Measurements from ENCODE around the gene PSMG3. TPM values are rescaled to one million over a fixed set of nuclear protein-coding genes. Genes with fewer than 3 reads are reported as not detected.

The PSMG3 gene
- polyA plus RNA-seq, 1 donor (not counting 4 experiments of a cell fraction or from before 2014, with no cell fraction given), result 49.6 TPM

GRCh38 chr7:1598961-1599639 lies 29.3 kb upstream of the PSMG3 start:
- Histone ChIP-seq H3K27me3 (ENCODE audit: control insufficient read depth, extremely low read depth, insufficient read depth, low read length) (peaks cover 9% of the 10 kb centered on the region), H3K79me2 (ENCODE audit: control insufficient read depth, insufficient read depth, low read length) (no peaks in the 10 kb centered on the region), H2AFZ (ENCODE audit: control insufficient read depth, low read length) (no peak overlapping the region), H3K9me1 (ENCODE audit: control insufficient read depth, extremely low read depth, insufficient read depth, low read length) (no peaks in the 10 kb centered on the region), H3K36me3 (ENCODE audit: control insufficient read depth in 2 of 2, extremely low read depth in 1 of 2, insufficient read depth in 2 of 2, low read length in 2 of 2) (no peaks in the 10 kb centered on the region), H4K20me1 (ENCODE audit: control insufficient read depth, extremely low read depth, insufficient read depth, low read length) (peaks cover 2% of the 10 kb centered on the region), H3K4me2 (ENCODE audit: control insufficient read depth, extremely low read depth, insufficient read depth, low read depth, low read length) (no peak overlapping the region), H3K9me3 (ENCODE audit: control insufficient read depth, low read depth, low read length) (no peaks in the 10 kb centered on the region), H3K27ac (ENCODE audit: control insufficient read depth, insufficient read depth, low read length) (no peak overlapping the region), H3K4me1 (ENCODE audit: control insufficient read depth, extremely low read depth, insufficient read depth, low read length) (no peaks in the 10 kb centered on the region), H3K4me3 (ENCODE audit: control insufficient read depth in 2 of 3, extremely low read depth in 1 of 3, insufficient read depth in 2 of 3, low read depth in 1 of 3, low read length in 3 of 3) (no peak overlapping the region), H3K9ac (ENCODE audit: control insufficient read depth, extremely low read depth, insufficient read depth, low read length) (no peak overlapping the region)
- no peak for DNase-seq (ENCODE audit: low read depth, low spot score)
- TF ChIP-seq CTCF (optimal IDR thresholded peaks at IDR 0.05 in 1 of 3, IDR thresholded peaks at IDR 0.05 in 1 of 3, conservative IDR thresholded peaks at IDR 0.05 in 1 of 3; ENCODE audit: extremely low read depth in 1 of 3, insufficient read depth in 2 of 3, low read length in 3 of 3) (no peak), EZH2 (IDR thresholded peaks at IDR 0.05; ENCODE audit: low read length) (no peak)
- FAIRE-seq, result no peak
- dilution Hi-C loops (cut with MboI; ENCODE audit: extremely low pct_ligation_motif_present, low sequenced_read_pairs), result no loop called here

- FAIRE-seq (no peak), DNase-seq (ENCODE audit: low read depth, low spot score) (no peak)
- dilution Hi-C loops (cut with MboI; ENCODE audit: extremely low pct_ligation_motif_present, low sequenced_read_pairs), result no loop called here
- Histone ChIP-seq H3K36me3 (ENCODE audit: control insufficient read depth in 2 of 2, extremely low read depth in 1 of 2, insufficient read depth in 2 of 2, low read length in 2 of 2) (no peaks in the 10 kb centered on the region), H3K9me3 (ENCODE audit: control insufficient read depth, low read depth, low read length) (no peaks in the 10 kb centered on the region), H3K9me1 (ENCODE audit: control insufficient read depth, extremely low read depth, insufficient read depth, low read length) (no peaks in the 10 kb centered on the region), H3K27me3 (ENCODE audit: control insufficient read depth, extremely low read depth, insufficient read depth, low read length) (peaks cover 10% of the 10 kb centered on the region), H3K4me3 (ENCODE audit: control insufficient read depth in 2 of 3, extremely low read depth in 1 of 3, insufficient read depth in 2 of 3, low read depth in 1 of 3, low read length in 3 of 3) (no peak overlapping the region), H3K79me2 (ENCODE audit: control insufficient read depth, insufficient read depth, low read length) (no peaks in the 10 kb centered on the region), H2AFZ (ENCODE audit: control insufficient read depth, low read length) (no peak overlapping the region), H4K20me1 (ENCODE audit: control insufficient read depth, extremely low read depth, insufficient read depth, low read length) (peaks cover 2% of the 10 kb centered on the region), H3K27ac (ENCODE audit: control insufficient read depth, insufficient read depth, low read length) (no peak overlapping the region), H3K4me1 (ENCODE audit: control insufficient read depth, extremely low read depth, insufficient read depth, low read length) (no peaks in the 10 kb centered on the region), H3K9ac (ENCODE audit: control insufficient read depth, extremely low read depth, insufficient read depth, low read length) (no peak overlapping the region), H3K4me2 (ENCODE audit: control insufficient read depth, extremely low read depth, insufficient read depth, low read depth, low read length) (no peak overlapping the region)
- TF ChIP-seq EZH2 (IDR thresholded peaks at IDR 0.05; ENCODE audit: low read length) (no peak), CTCF (optimal IDR thresholded peaks at IDR 0.05 in 1 of 3, IDR thresholded peaks at IDR 0.05 in 1 of 3, conservative IDR thresholded peaks at IDR 0.05 in 1 of 3; ENCODE audit: extremely low read depth in 1 of 3, insufficient read depth in 2 of 3, low read length in 3 of 3) (no peak)
These were observed 28.5 kb upstream of the PSMG3 start for GRCh38 chr7:1598286-1598685.
